K562 (cell line): ENCODE measurements around the gene FBXW8. TPM values are rescaled to one million over a fixed set of nuclear protein-coding genes. Genes with fewer than 3 reads are reported as not detected.
A peak's percentile ranks its signal among the peaks of the same experiment; 100 is the strongest.

ENCODE experiments used
- HMGN3 ChIP-seq: IDR thresholded peaks from 2 replicates; pipeline ENCODE4 v1.6.1; 2011; ENCODE audit warnings: borderline replicate concordance, low read depth, mild to moderate bottlenecking, mixed read lengths, low read length; ENCODE audit not compliant: insufficient read length; ENCODE audit errors: extremely low read depth
- LEF1 ChIP-seq: fragments of 450-650 bp; IDR thresholded peaks from 2 replicates; pipeline ENCODE4 v1.6.1; 2016; ENCODE audit warnings: mild to moderate bottlenecking
- SAFB ChIP-seq: fragments of 200-400 bp; formaldehyde crosslinking; IDR thresholded peaks from 2 replicates; pipeline ENCODE4 v1.6.1; 2017; ENCODE audit warnings: low read depth, low read length, borderline replicate concordance
- SMARCA5 ChIP-seq: fragments of 450-650 bp; IDR thresholded peaks from 2 replicates; pipeline ENCODE4 v1.6.1; 2016
- SRSF1 ChIP-seq: fragments of 200-400 bp; formaldehyde crosslinking; IDR thresholded peaks from 2 replicates; pipeline ENCODE4 v1.6.1; 2017; ENCODE audit warnings: mild to moderate bottlenecking, low read depth, low read length, moderate library complexity
- TRIM24 ChIP-seq, 2 experiments: fragments of 450-650 bp; IDR thresholded peaks; 2 replicates each; pipeline ENCODE4 v1.6.1; 2016
- U2AF2 ChIP-seq: fragments of 200-400 bp; formaldehyde crosslinking; optimal IDR thresholded peaks from 2 replicates; pipeline ENCODE3; 2017; ENCODE audit warnings: low read depth, mild to moderate bottlenecking, low read length
- ZNF140 ChIP-seq: fragments of 250-450 bp; sonication (Bioruptor Pico); IDR thresholded peaks from 2 replicates; pipeline ENCODE4 v1.8.0; 2021; ENCODE audit warnings: moderate library complexity, mild to moderate bottlenecking, inconsistent platforms
- ZNF347 ChIP-seq: fragments of 450-650 bp; formaldehyde crosslinking; IDR thresholded peaks from 2 replicates; pipeline ENCODE4 v1.4.0; 2020; ENCODE audit warnings: low read depth, mild to moderate bottlenecking, moderate library complexity
- polyA plus RNA-seq, 8 experiments: library from polyadenylated mRNA; depleted of rRNA in 4 of 8; stranded (reverse) in 5 of 8; unstranded in 3 of 8; fragments of >200 nt; fragmentation: Nextera tagmentation in 2 of 8; fragmentation: Illumina TruSeq in 1 of 8; extraction: Ambion mirVana in 2 of 8; extraction: Trizol in 1 of 8; gene quantifications; 2 replicates each; pipeline versions ENCODE4 v1.2.1 to v1.2.3, GENCODE V29; 2011 to 2014; ENCODE audit warnings: inconsistent platforms in 1 of 8, missing spikeins in 1 of 8
- total RNA-seq, 7 experiments: library from RNA; depleted of rRNA in 6 of 7; stranded (reverse); fragments of >200 nt in 6 of 7; fragmentation: Illumina TruSeq in 2 of 7; extraction: Trizol in 2 of 7; gene quantifications; 2 replicates each; pipeline versions ENCODE4 v1.2.1 to v1.2.3, GENCODE V29; 2011 to 2021; ENCODE audit warnings: low replicate concordance in 1 of 7
- TF ChIP-seq, protein P1 (sequence below), 2 experiments: fragments of 250-450 bp in 1 of 2; fragments of 450-650 bp in 1 of 2; sonication (Bioruptor Pico) in 1 of 2; IDR thresholded peaks; 2 replicates each; pipeline versions ENCODE4 v1.6.1 to v1.8.0; 2016 to 2021; ENCODE audit warnings: mild to moderate bottlenecking in 2 of 2, moderate library complexity in 2 of 2, missing compliant biosample characterization in 1 of 2, missing genetic modification characterization in 1 of 2
- TF ChIP-seq, protein P2 (sequence below): fragments of 250-450 bp; sonication (Bioruptor Pico); IDR thresholded peaks from 2 replicates; pipeline ENCODE4 v1.9.0; 2021; ENCODE audit warnings: mild to moderate bottlenecking, inconsistent platforms
- TF ChIP-seq, protein P3 (sequence below), 2 experiments: fragments of 450-650 bp in 1 of 2; sonication (generic) in 1 of 2; formaldehyde crosslinking in 1 of 2; IDR thresholded peaks; 2 replicates each; pipeline versions ENCODE4 v1.7.1 to v1.9.0; 2016 to 2022; ENCODE audit warnings: inconsistent platforms in 1 of 2, mild to moderate bottlenecking in 1 of 2, missing genetic modification reagents in 1 of 2
- TF ChIP-seq, protein P4 (sequence below): fragments of 250-450 bp; sonication (Bioruptor Pico); IDR thresholded peaks from 2 replicates; pipeline ENCODE4 v1.5.0; 2021

The FBXW8 gene
- total and polyA plus RNA-seq, 9 of the 15 experiments (the other 6 are each of a cell fraction or from before 2014, with no cell fraction given), result 0.58 to 8.3 (median 4.4) TPM

DNA sequence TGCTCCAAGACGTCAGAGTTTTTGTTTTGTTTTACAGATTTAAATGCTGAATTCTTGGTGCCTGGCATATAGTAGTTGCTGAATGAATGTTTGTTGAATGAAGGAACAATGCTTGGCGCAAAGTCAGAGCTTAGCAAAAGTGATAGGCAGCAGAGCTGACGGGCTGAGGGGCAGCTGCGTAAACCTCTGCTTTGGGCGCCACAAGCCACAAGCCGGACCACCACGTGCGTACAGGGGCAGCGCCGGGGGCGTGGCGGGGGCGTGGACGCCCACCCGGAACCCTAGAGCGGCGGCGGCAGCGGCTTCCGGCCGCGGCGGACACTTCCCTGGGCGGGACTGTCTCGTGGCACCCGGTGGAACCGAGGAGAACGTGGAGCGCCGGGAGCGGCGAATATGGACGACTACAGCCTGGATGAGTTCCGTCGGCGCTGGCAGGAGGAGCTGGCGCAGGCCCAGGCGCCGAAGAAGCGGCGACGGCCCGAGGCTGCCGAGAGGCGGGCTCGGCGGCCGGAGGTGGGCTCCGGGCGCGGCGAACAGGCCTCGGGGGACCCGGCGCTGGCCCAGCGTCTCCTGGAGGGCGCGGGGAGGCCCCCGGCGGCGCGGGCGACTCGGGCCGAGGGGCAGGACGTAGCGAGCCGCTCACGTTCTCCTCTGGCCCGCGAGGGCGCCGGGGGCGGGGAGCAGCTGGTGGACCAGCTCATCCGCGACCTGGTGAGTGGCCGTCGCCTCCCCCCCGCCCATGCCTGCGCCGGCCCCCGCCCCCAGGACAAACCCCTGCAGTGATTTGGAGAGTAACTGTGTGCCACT is at the start of gene FBXW8 (continued):
- TF ChIP-seq, protein P1, sequence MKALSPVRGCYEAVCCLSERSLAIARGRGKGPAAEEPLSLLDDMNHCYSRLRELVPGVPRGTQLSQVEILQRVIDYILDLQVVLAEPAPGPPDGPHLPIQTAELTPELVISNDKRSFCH (CRISPR knock-in tag; IDR thresholded peaks at IDR 0.05), result no peak
- TF ChIP-seq, protein P1 (tag; IDR thresholded peaks at IDR 0.05), result peak; percentile 62; the same call in 1 of the 2 replicates
- TF ChIP-seq ZNF140 (CRISPR knock-in tag), result no peak
- TF ChIP-seq SAFB, result peak; percentile 81; the same call in 1 of the 2 replicates
- no peak for TF ChIP-seq SRSF1
- TF ChIP-seq, protein P2, sequence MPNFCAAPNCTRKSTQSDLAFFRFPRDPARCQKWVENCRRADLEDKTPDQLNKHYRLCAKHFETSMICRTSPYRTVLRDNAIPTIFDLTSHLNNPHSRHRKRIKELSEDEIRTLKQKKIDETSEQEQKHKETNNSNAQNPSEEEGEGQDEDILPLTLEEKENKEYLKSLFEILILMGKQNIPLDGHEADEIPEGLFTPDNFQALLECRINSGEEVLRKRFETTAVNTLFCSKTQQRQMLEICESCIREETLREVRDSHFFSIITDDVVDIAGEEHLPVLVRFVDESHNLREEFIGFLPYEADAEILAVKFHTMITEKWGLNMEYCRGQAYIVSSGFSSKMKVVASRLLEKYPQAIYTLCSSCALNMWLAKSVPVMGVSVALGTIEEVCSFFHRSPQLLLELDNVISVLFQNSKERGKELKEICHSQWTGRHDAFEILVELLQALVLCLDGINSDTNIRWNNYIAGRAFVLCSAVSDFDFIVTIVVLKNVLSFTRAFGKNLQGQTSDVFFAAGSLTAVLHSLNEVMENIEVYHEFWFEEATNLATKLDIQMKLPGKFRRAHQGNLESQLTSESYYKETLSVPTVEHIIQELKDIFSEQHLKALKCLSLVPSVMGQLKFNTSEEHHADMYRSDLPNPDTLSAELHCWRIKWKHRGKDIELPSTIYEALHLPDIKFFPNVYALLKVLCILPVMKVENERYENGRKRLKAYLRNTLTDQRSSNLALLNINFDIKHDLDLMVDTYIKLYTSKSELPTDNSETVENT (CRISPR knock-in tag), result peak; percentile 60; the same call in 1 of the 2 replicates
- peak; percentile 83; the same call in 1 of the 2 replicates for TF ChIP-seq SMARCA5
- TF ChIP-seq, protein P3, sequence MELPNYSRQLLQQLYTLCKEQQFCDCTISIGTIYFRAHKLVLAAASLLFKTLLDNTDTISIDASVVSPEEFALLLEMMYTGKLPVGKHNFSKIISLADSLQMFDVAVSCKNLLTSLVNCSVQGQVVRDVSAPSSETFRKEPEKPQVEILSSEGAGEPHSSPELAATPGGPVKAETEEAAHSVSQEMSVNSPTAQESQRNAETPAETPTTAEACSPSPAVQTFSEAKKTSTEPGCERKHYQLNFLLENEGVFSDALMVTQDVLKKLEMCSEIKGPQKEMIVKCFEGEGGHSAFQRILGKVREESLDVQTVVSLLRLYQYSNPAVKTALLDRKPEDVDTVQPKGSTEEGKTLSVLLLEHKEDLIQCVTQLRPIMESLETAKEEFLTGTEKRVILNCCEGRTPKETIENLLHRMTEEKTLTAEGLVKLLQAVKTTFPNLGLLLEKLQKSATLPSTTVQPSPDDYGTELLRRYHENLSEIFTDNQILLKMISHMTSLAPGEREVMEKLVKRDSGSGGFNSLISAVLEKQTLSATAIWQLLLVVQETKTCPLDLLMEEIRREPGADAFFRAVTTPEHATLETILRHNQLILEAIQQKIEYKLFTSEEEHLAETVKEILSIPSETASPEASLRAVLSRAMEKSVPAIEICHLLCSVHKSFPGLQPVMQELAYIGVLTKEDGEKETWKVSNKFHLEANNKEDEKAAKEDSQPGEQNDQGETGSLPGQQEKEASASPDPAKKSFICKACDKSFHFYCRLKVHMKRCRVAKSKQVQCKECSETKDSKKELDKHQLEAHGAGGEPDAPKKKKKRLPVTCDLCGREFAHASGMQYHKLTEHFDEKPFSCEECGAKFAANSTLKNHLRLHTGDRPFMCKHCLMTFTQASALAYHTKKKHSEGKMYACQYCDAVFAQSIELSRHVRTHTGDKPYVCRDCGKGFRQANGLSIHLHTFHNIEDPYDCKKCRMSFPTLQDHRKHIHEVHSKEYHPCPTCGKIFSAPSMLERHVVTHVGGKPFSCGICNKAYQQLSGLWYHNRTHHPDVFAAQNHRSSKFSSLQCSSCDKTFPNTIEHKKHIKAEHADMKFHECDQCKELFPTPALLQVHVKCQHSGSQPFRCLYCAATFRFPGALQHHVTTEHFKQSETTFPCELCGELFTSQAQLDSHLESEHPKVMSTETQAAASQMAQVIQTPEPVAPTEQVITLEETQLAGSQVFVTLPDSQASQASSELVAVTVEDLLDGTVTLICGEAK (IDR thresholded peaks at IDR 0.05), result peak; percentile 99
- TF ChIP-seq, protein P3 (CRISPR knock-in tag; IDR thresholded peaks at IDR 0.05), result no peak
- TF ChIP-seq, protein P4, sequence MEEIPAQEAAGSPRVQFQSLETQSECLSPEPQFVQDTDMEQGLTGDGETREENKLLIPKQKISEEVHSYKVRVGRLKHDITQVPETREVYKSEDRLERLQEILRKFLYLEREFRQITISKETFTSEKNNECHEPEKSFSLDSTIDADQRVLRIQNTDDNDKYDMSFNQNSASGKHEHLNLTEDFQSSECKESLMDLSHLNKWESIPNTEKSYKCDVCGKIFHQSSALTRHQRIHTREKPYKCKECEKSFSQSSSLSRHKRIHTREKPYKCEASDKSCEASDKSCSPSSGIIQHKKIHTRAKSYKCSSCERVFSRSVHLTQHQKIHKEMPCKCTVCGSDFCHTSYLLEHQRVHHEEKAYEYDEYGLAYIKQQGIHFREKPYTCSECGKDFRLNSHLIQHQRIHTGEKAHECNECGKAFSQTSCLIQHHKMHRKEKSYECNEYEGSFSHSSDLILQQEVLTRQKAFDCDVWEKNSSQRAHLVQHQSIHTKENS (CRISPR knock-in tag), result no peak
- TF ChIP-seq TRIM24 (IDR thresholded peaks at IDR 0.05), result peak; percentile 31 to 97; a peak in 3 of 4 replicates
- TF ChIP-seq U2AF2, result no peak
- TF ChIP-seq HMGN3, result peak; percentile 69
- TF ChIP-seq ZNF347 (CRISPR knock-in tag), result no peak
- no peak for TF ChIP-seq LEF1
